H1 (cell line): Measurements from ENCODE around the gene NOL8. TPM values are rescaled to one million over a fixed set of nuclear protein-coding genes. Genes with fewer than 3 reads are reported as not detected.

Experiments
- CTCF ChIA-PET: fragments of 300-600 bp; sonication (Branson Sonifier 250); formaldehyde crosslinking; loops from one replicate; lab custom pipeline; 2021; ENCODE audit not compliant: partially characterized antibody; lab: Charles Lee
- POLR2A ChIA-PET: fragments of 300-600 bp; sonication (Branson Sonifier 250); formaldehyde crosslinking; loops from one replicate; lab custom pipeline; 2021; ENCODE audit warnings: inconsistent platforms; ENCODE audit not compliant: partially characterized antibody; lab: Charles Lee
- DNase-seq, 2 experiments: peaks; one replicate each; pipeline versions ENCODE4 v3.0.0 to v3.0.0-alpha.2; 2010 to 2022; ENCODE audit warnings: low spot score in 2 of 2, low read depth in 1 of 2, mixed read lengths in 1 of 2
- FAIRE-seq: peaks from 2 replicates; lab custom pipeline; 2011; peaks lifted over from hg19 to GRCh38; lab: Jason Lieb, UNC
- H2AFZ ChIP-seq: 2 replicates; pipeline ENCODE4 v1.8.1; 2012; ENCODE audit warnings: low read length, inconsistent platforms
- H2AK5ac ChIP-seq: 2 replicates; pipeline ENCODE4 v1.6.1; 2013; ENCODE audit warnings: low read depth, low read length
- H2BK120ac ChIP-seq: replicated peaks from 2 replicates; pipeline ENCODE3; 2013; ENCODE audit warnings: low read depth, low read length, inconsistent platforms
- H2BK12ac ChIP-seq: 2 replicates; pipeline ENCODE4 v1.6.1; 2013; ENCODE audit warnings: low read depth, low read length
- H2BK15ac ChIP-seq: 2 replicates; pipeline ENCODE4 v1.6.1; 2013; ENCODE audit warnings: low read length
- H2BK20ac ChIP-seq: 2 replicates; pipeline ENCODE4 v1.6.1; 2013; ENCODE audit warnings: low read length
- H2BK5ac ChIP-seq: 2 replicates; pipeline ENCODE4 v1.6.1; 2013; ENCODE audit warnings: low read depth, low read length
- H3K14ac ChIP-seq: 2 replicates; pipeline ENCODE4 v1.6.1; 2013; ENCODE audit warnings: inconsistent platforms; ENCODE audit not compliant: insufficient read length
- H3K18ac ChIP-seq: 2 replicates; pipeline ENCODE4 v1.6.1; 2013; ENCODE audit warnings: low read length; ENCODE audit errors: extremely low read depth
- H3K23ac ChIP-seq: 2 replicates; pipeline ENCODE4 v1.6.1; 2013; ENCODE audit warnings: inconsistent platforms; ENCODE audit not compliant: insufficient read length
- H3K23me2 ChIP-seq: 2 replicates; pipeline ENCODE4 v1.6.1; 2013; ENCODE audit warnings: low read depth, low read length
- H3K27ac ChIP-seq: 2 replicates; pipeline ENCODE4 v1.6.1; 2011; ENCODE audit warnings: low read depth, low read length, inconsistent platforms
- H3K27me3 ChIP-seq, 4 experiments: replicated peaks in 1 of 4; 1 replicate in 1 of 4; 2 replicates in 3 of 4; pipeline versions ENCODE4 v1.6.1 to v1.8.1; 2011 to 2013; ENCODE audit warnings: low read length in 3 of 4, mild to moderate bottlenecking in 3 of 4, inconsistent platforms in 2 of 4, mixed read lengths in 2 of 4, moderate library complexity in 1 of 4; ENCODE audit not compliant: control insufficient read depth in 3 of 4, insufficient read depth in 3 of 4; ENCODE audit errors: extremely low read depth in 1 of 4
- H3K36me3 ChIP-seq, 4 experiments: 2 replicates each; pipeline versions ENCODE4 v1.6.1 to v1.8.1; 2011 to 2013; ENCODE audit warnings: mild to moderate bottlenecking in 4 of 4, low read length in 3 of 4, moderate library complexity in 2 of 4, control low read depth in 1 of 4, inconsistent platforms in 1 of 4; ENCODE audit not compliant: insufficient read depth in 4 of 4, control insufficient read depth in 2 of 4
- H3K4ac ChIP-seq: replicated peaks from 2 replicates; pipeline ENCODE3; 2013; ENCODE audit warnings: low read length, low read depth, mixed read lengths, inconsistent platforms; ENCODE audit not compliant: insufficient read length
- H3K4me1 ChIP-seq, 4 experiments: replicated peaks in 1 of 4; 1 replicate in 1 of 4; 2 replicates in 3 of 4; pipeline versions ENCODE4 v1.6.1 to v1.8.1; 2011 to 2013; ENCODE audit warnings: low read length in 3 of 4, inconsistent platforms in 2 of 4, mixed read lengths in 1 of 4; ENCODE audit not compliant: insufficient read depth in 4 of 4, control insufficient read depth in 3 of 4
- H3K4me2 ChIP-seq, 2 experiments: 2 replicates each; pipeline versions ENCODE4 v1.6.1 to v1.8.1; 2011 to 2013; ENCODE audit warnings: low read depth in 2 of 2, low read length in 2 of 2, control low read depth in 1 of 2, inconsistent platforms in 1 of 2, mild to moderate bottlenecking in 1 of 2; ENCODE audit not compliant: insufficient read depth in 1 of 2
- H3K4me3 ChIP-seq, 4 experiments: fragments of 200-600, 300-600 bp in 1 of 4; sonication (generic), shearing (Covaris generic), sonication (Bioruptor Twin) in 1 of 4; 2 replicates each; pipeline versions ENCODE4 v1.5.1 to v1.8.1; 2011 to 2016; ENCODE audit warnings: low read length in 4 of 4, low read depth in 3 of 4, control low read depth in 2 of 4, inconsistent platforms in 2 of 4, mild to moderate bottlenecking in 2 of 4, mixed read lengths in 1 of 4, moderate library complexity in 1 of 4; ENCODE audit not compliant: insufficient read depth in 2 of 4; ENCODE audit errors: extremely low read depth in 1 of 4
- H3K56ac ChIP-seq: replicated peaks from 2 replicates; pipeline ENCODE3; 2013; ENCODE audit warnings: low read depth, mild to moderate bottlenecking, mixed read lengths, low read length, inconsistent platforms; ENCODE audit not compliant: insufficient read length
- H3K79me1 ChIP-seq: 2 replicates; pipeline ENCODE4 v1.6.1; 2013; ENCODE audit warnings: low read depth, low read length, control low read depth
- H3K79me2 ChIP-seq, 2 experiments: 2 replicates each; pipeline versions ENCODE4 v1.6.1 to v1.8.1; 2012 to 2013; ENCODE audit warnings: low read length in 2 of 2, mild to moderate bottlenecking in 2 of 2, inconsistent platforms in 1 of 2; ENCODE audit not compliant: insufficient read depth in 2 of 2, control insufficient read depth in 1 of 2
- H3K9ac ChIP-seq, 4 experiments: replicated peaks in 1 of 4; 1 replicate in 1 of 4; 2 replicates in 3 of 4; pipeline versions ENCODE4 v1.6.1 to v1.8.1; 2011 to 2013; ENCODE audit warnings: low read depth in 3 of 4, low read length in 3 of 4, control low read depth in 2 of 4, mild to moderate bottlenecking in 2 of 4, moderate library complexity in 2 of 4, inconsistent platforms in 1 of 4; ENCODE audit errors: extremely low read depth in 1 of 4
- H3K9me3 ChIP-seq, 2 experiments: 2 replicates each; pipeline versions ENCODE4 v1.6.1 to v1.8.1; 2012 to 2013; ENCODE audit warnings: mild to moderate bottlenecking in 2 of 2, moderate library complexity in 2 of 2, control low read depth in 1 of 2, inconsistent platforms in 1 of 2, low read depth in 1 of 2, low read length in 1 of 2, mixed read lengths in 1 of 2; ENCODE audit not compliant: insufficient read depth in 2 of 2
- H4K20me1 ChIP-seq, 2 experiments: replicated peaks in 1 of 2; 2 replicates each; pipeline versions ENCODE3 to v1.8.1; 2011 to 2013; ENCODE audit warnings: inconsistent platforms in 2 of 2, low read length in 2 of 2, mild to moderate bottlenecking in 1 of 2; ENCODE audit not compliant: insufficient read depth in 2 of 2, control insufficient read depth in 1 of 2
- H4K5ac ChIP-seq: 2 replicates; pipeline ENCODE4 v1.6.1; 2013; ENCODE audit warnings: low read length, low read depth, mixed read lengths, inconsistent platforms; ENCODE audit not compliant: insufficient read length
- H4K8ac ChIP-seq: 2 replicates; pipeline ENCODE4 v1.8.0; 2013; ENCODE audit warnings: mild to moderate bottlenecking, moderate library complexity, low read length, inconsistent platforms; ENCODE audit not compliant: insufficient read depth; ENCODE audit errors: extremely low read depth
- H4K91ac ChIP-seq: replicated peaks from 2 replicates; pipeline ENCODE3; 2013; ENCODE audit warnings: low read length, mixed read lengths, inconsistent platforms; ENCODE audit not compliant: insufficient read length
- MAFK ChIP-seq: IDR thresholded peaks from 2 replicates; pipeline ENCODE4 v1.6.1; 2012; ENCODE audit warnings: low read depth, mild to moderate bottlenecking, improper control_type of control experiment, low read length
- TCF12 ChIP-seq: IDR thresholded peaks from 2 replicates; pipeline ENCODE4 v1.6.1; 2011; ENCODE audit warnings: low read depth, mild to moderate bottlenecking, low read length
- WGBS, 2 experiments: shearing (Covaris generic) in 1 of 2; methylation state at CpG; one replicate each; pipeline versions ENCODE4 v1.1.6 to v1.1.7; 2013 to 2015; ENCODE audit warnings: low lambda C conversion rate in 2 of 2, mixed read lengths in 2 of 2, inconsistent platforms in 1 of 2, low coverage in 1 of 2, missing lambda C conversion rate in 1 of 2; ENCODE audit not compliant: insufficient replicate concordance in 2 of 2, insufficient coverage in 1 of 2, insufficient read length in 1 of 2; ENCODE audit errors: extremely low coverage in 1 of 2, missing lambda C conversion rate in 1 of 2; 5-methylcytosine and 5-hydroxymethylcytosine counted together
- polyA plus RNA-seq, 7 experiments: library from polyadenylated mRNA; depleted of rRNA in 3 of 7; stranded (reverse) in 5 of 7; unstranded in 2 of 7; fragments of >200 nt in 5 of 7; fragments of 200-250 nt in 2 of 7; gene quantifications; 1 replicate in 5 of 7; 2 replicates in 1 of 7; 4 replicates in 1 of 7; pipeline versions ENCODE4 v1.2.1 to v1.2.3, GENCODE V29; 2011 to 2013; ENCODE audit warnings: missing spikeins in 2 of 7, mixed read lengths in 2 of 7
- total RNA-seq: library from RNA; stranded (reverse); fragmentation: NEBNext Ultra II Directional; extraction: Animal tissue kit (Norgen Biotek cat#: 25700); gene quantifications from 2 replicates; pipeline ENCODE4 v1.2.1, GENCODE V29; 2021

NOL8 gene
- total and polyA plus RNA-seq, 2 of the 8 experiments (the other 6 are each of a cell fraction or from before 2014, with no cell fraction given) = 6.2 to 30.4 TPM

GRCh38 chr9:92275541-92275940 is 49.6 kb downstream of the NOL8 start:
- Histone ChIP-seq H3K56ac (no peak overlapping the region), H3K4ac (no peak overlapping the region), H3K18ac (no peak overlapping the region), H2BK15ac (no peak overlapping the region), H3K23me2 (no peaks in the 10 kb centered on the region), H2BK20ac (no peak overlapping the region), H3K9me3 (no peaks in the 10 kb centered on the region), H3K4me3 (no peak overlapping the region), H2BK120ac (no peak overlapping the region), H3K4me2 (no peak overlapping the region), H3K14ac (no peak overlapping the region), H4K91ac (no peak overlapping the region), H3K4me1 (no peaks in the 10 kb centered on the region), H3K27me3 (no peaks in the 10 kb centered on the region), H3K27ac (no peak overlapping the region), H3K79me1 (no peaks in the 10 kb centered on the region; the same call in 1 of the 2 replicates), H4K20me1 (peaks cover 2 to 14% of the 10 kb centered on the region in 2 experiments), H2BK5ac (no peak overlapping the region), H4K5ac (no peak overlapping the region), H3K23ac (no peak overlapping the region), H3K9ac (no peak overlapping the region), H2AK5ac (no peak overlapping the region), H3K79me2 (peaks cover 0 to under 1% of the 10 kb centered on the region in 2 experiments; a peak in 1 of 4 replicates), H2AFZ (no peak overlapping the region), H4K8ac (no peak overlapping the region), H3K36me3 (peaks cover 58 to 98% (median 82%) of the 10 kb centered on the region in 4 experiments), H2BK12ac (no peak overlapping the region)
- CTCF ChIA-PET = interaction anchor here (0.7 to 1.5 kb wide), 2 partner anchors 33 to 101 kb away, joined by 3 read pairs; no protein-coding TSS in a partner anchor
- no peak for FAIRE-seq
- 0 out of 2 replicates have a peak, but pooled peaks have one; percentile 10 for TF ChIP-seq MAFK
- no peak for TF ChIP-seq TCF12
- POLR2A ChIA-PET = interaction anchor here (1.2 to 7.2 kb wide), 10 partner anchors 8 to 37 kb away, joined by 3 to 87 read pairs (median 6); no protein-coding TSS in a partner anchor
- DNase-seq = no peak
- 97% methylated on average over 6 of the region's 6 CpGs; no CpG with 5 or more reads in 1 of the 2 experiments for WGBS, 2 experiments
